ENCODE results near the gene UFSP2.

- TF ChIP-seq, protein P1, sequence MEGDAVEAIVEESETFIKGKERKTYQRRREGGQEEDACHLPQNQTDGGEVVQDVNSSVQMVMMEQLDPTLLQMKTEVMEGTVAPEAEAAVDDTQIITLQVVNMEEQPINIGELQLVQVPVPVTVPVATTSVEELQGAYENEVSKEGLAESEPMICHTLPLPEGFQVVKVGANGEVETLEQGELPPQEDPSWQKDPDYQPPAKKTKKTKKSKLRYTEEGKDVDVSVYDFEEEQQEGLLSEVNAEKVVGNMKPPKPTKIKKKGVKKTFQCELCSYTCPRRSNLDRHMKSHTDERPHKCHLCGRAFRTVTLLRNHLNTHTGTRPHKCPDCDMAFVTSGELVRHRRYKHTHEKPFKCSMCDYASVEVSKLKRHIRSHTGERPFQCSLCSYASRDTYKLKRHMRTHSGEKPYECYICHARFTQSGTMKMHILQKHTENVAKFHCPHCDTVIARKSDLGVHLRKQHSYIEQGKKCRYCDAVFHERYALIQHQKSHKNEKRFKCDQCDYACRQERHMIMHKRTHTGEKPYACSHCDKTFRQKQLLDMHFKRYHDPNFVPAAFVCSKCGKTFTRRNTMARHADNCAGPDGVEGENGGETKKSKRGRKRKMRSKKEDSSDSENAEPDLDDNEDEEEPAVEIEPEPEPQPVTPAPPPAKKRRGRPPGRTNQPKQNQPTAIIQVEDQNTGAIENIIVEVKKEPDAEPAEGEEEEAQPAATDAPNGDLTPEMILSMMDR (conservative IDR thresholded peaks at IDR 0.05 in 1 of 2, IDR thresholded peaks at IDR 0.05 in 1 of 2; ENCODE audit: extremely low read depth in 1 of 2, insufficient read depth in 1 of 2, low read depth in 1 of 2, low read length in 2 of 2) = no peak
- TF ChIP-seq EZH2 (IDR thresholded peaks at IDR 0.05; ENCODE audit: borderline replicate concordance, low read length) = no peak
Observed at GRCh38 chr4:185470501-185471195, 44.9 kb upstream of the UFSP2 start.
